Stomach (tissue), 9 donors: ENCODE data around the gene DOCK2. TPM values are rescaled to one million over a fixed set of nuclear protein-coding genes. Genes with fewer than 3 reads are reported as not detected.

ENCODE experiments used
- DNase-seq, 2 donors: peaks; one replicate each; pipeline versions ENCODE4 v3.0.0 to v3.0.0-alpha.2; 2013 to 2019
- H3K27ac ChIP-seq, 5 donors: fragments of 200-600 bp in 4 of 5; sonication (generic) in 4 of 5; one replicate each; pipeline ENCODE4 v1.5.1; 2013 to 2019; ENCODE audit warnings: mild to moderate bottlenecking in 1 of 5, moderate library complexity in 1 of 5
- H3K27me3 ChIP-seq, 3 donors: fragments of 200-600 bp; sonication (generic); one replicate each; pipeline ENCODE4 v1.5.1; 2017 to 2019; ENCODE audit warnings: mixed run types in 1 of 3
- H3K36me3 ChIP-seq, 4 donors: fragments of 200-600 bp; sonication (generic); 1 replicate in 3 of 4; 2 replicates in 1 of 4; pipeline ENCODE4 v1.5.1; 2016 to 2019
- H3K4me1 ChIP-seq, 4 donors: fragments of 200-600 bp; sonication (generic); one replicate each; pipeline ENCODE4 v1.5.1; 2016 to 2019
- H3K4me3 ChIP-seq, 4 donors: fragments of 200-600 bp; sonication (generic) in 3 of 4; one replicate each; pipeline ENCODE4 v1.5.1; 2016 to 2019; ENCODE audit warnings: mild to moderate bottlenecking in 1 of 4
- H3K9me3 ChIP-seq, 4 donors: fragments of 200-600 bp; sonication (generic); one replicate each; pipeline ENCODE4 v1.5.1; 2016 to 2019
- EP300 ChIP-seq: sonication (generic); formaldehyde crosslinking; IDR thresholded peaks from one replicate; pipeline ENCODE4 v1.6.1; 2017; ENCODE audit warnings: antibody characterized with exemption
- POLR2A ChIP-seq, 4 donors: fragments of 450-650 bp; IDR thresholded peaks; one replicate each; pipeline ENCODE4 v1.6.1; 2016; ENCODE audit warnings: antibody characterized with exemption in 4 of 4, control low read depth in 2 of 4, mild to moderate bottlenecking in 1 of 4, moderate library complexity in 1 of 4
- POLR2AphosphoS5 ChIP-seq, 3 donors: sonication (generic); formaldehyde crosslinking; IDR thresholded peaks; one replicate each; pipeline ENCODE4 v1.6.1; 2016; ENCODE audit warnings: antibody characterized with exemption in 3 of 3
- WGBS, 5 donors: extraction: QIAGEN DNeasy Blood & Tissue Kit in 3 of 5; methylation state at CpG; one replicate each; pipeline versions ENCODE4 v1.1.5 to v1.1.7; 2013 to 2018; 5-methylcytosine and 5-hydroxymethylcytosine counted together
- intact Hi-C: fragments of 100-400 bp; cut with DNase I; formaldehyde crosslinking; loops from one replicate; pipeline ENCODE4 v1.15.1; 2023; ENCODE audit warnings: low total_unique reads
- polyA plus RNA-seq, 3 donors: library from polyadenylated mRNA; stranded (reverse); fragments of 200-250 nt; gene quantifications; one replicate each; pipeline ENCODE4 v1.2.3, GENCODE V29; 2013
- total RNA-seq, 5 donors: library from RNA; depleted of rRNA; stranded (reverse); fragments of >200 nt; gene quantifications; one replicate each; pipeline versions ENCODE4 v1.1.0 to v1.2.3, GENCODE V29; 2014 to 2016
- TF ChIP-seq, protein P1 (sequence below), 7 experiments: fragments of 450-650 bp in 4 of 7; fragments of 200-600 bp in 3 of 7; sonication (generic) in 3 of 7; IDR thresholded peaks; one replicate each; pipeline ENCODE4 v1.5.1; 2016 to 2019; ENCODE audit warnings: antibody characterized with exemption in 7 of 7, control low read depth in 2 of 7, mild to moderate bottlenecking in 1 of 7
- donor health status: healthy with polysubstance abuse.
- donor health status: Bipolar disorder and iron deficiency.
- donor health status: healthy.

The DOCK2 gene
- total and polyA plus RNA-seq, 8 donors, result 2.1 to 50.2 (median 8.5) TPM

DNA sequence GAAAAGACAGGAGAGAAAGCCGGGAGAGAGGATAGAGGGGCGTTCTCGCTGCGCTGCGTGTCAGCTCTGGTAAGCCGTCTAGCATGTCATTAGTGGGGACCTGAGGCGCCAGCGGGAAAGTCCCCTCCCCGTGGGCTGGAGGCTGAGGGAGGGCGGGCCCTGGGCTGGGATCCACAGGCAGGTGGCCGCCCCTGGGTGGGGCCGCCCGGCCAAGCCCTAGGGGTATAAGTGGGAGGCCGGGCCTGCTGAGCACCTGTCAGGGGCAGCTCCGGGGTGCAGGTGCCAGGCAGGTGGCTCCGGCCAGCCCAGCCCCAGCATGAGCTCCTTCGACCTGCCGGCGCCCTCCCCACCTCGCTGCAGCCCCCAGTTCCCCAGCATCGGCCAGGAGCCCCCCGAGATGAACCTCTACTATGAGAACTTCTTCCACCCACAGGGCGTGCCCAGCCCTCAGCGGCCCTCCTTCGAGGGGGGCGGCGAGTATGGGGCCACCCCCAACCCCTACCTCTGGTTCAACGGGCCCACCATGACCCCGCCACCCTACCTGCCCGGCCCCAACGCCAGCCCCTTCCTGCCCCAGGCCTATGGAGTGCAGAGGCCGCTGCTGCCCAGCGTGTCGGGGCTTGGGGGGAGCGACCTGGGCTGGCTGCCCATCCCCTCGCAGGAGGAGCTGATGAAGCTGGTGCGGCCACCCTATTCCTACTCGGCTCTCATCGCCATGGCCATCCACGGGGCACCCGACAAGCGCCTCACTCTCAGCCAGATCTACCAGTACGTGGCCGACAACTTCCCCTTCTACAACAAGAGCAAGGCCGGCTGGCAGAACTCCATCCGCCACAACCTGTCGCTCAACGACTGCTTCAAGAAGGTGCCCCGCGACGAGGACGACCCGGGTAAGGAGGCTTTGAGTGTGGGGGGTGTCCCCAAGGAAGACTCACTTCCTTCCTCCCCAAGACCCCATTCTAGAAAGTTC, 468.9 kb downstream of the DOCK2 start, which contains the start of gene FOXI1:
Gene FOXI1, plus strand, starts transcription at position 256 of the 970 bp plus-strand sequence. Its CDS starts 61 bp downstream, at position 317.
- Histone ChIP-seq H3K4me3 (no peak within 1 kb of the TSS), H3K4me1 (no peaks in the 10 kb centered on the region), H3K27me3 (peaks cover 0 to 11% (median 0%) of the 10 kb centered on the region in 3 donors), H3K9me3 (no peaks in the 10 kb centered on the region), H3K27ac (no peak within 1 kb of the TSS), H3K36me3 (no peaks in the 10 kb centered on the region)
- TF ChIP-seq, protein P1, sequence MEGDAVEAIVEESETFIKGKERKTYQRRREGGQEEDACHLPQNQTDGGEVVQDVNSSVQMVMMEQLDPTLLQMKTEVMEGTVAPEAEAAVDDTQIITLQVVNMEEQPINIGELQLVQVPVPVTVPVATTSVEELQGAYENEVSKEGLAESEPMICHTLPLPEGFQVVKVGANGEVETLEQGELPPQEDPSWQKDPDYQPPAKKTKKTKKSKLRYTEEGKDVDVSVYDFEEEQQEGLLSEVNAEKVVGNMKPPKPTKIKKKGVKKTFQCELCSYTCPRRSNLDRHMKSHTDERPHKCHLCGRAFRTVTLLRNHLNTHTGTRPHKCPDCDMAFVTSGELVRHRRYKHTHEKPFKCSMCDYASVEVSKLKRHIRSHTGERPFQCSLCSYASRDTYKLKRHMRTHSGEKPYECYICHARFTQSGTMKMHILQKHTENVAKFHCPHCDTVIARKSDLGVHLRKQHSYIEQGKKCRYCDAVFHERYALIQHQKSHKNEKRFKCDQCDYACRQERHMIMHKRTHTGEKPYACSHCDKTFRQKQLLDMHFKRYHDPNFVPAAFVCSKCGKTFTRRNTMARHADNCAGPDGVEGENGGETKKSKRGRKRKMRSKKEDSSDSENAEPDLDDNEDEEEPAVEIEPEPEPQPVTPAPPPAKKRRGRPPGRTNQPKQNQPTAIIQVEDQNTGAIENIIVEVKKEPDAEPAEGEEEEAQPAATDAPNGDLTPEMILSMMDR (IDR thresholded peaks at IDR 0.05), result no peak
- TF ChIP-seq POLR2A (IDR thresholded peaks at IDR 0.05) (no peak), POLR2AphosphoS5 (IDR thresholded peaks at IDR 0.05) (no peak), EP300 (no peak)
- WGBS, 5 donors, result 67 to 79% (median 74%) methylated on average over 40 to 53 of the region's 53 CpGs
- DNase-seq, result no peak
- intact Hi-C loops, result no loop called here

DNA sequence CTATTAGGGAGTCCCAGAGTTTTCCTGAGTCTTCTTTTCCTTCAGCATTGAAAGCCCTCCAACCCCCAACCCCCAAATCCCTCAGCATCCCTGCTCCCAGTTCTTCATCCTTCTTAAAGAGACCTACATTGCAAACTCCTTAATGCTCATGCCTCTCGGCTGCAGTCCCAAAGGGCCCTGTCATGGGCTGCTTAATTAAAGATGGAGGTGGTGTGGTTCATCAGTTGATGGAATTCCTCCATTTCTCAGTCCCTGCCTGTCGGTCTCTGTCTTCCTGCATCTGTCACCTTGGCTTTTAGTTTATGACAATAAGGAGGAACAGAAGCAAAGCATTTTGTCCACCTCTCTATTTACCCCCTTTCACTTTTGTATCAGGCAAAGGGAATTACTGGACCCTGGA, 470.6 kb downstream of the DOCK2 start:
- WGBS, 5 donors, result 75 to 95% (median 82%) methylated on average over 2 of the region's 2 CpGs
- TF ChIP-seq POLR2A (IDR thresholded peaks at IDR 0.05), result no peak
- TF ChIP-seq, protein P1 (IDR thresholded peaks at IDR 0.05), result no peak
- TF ChIP-seq POLR2AphosphoS5 (IDR thresholded peaks at IDR 0.05), result no peak
- no peak for TF ChIP-seq EP300
- DNase-seq, result no peak
- Histone ChIP-seq H3K4me1 (no peaks in the 10 kb centered on the region), H3K9me3 (no peaks in the 10 kb centered on the region), H3K4me3 (no peak overlapping the region), H3K36me3 (no peaks in the 10 kb centered on the region), H3K27ac (no peak overlapping the region), H3K27me3 (peaks cover 0 to 16% (median 0%) of the 10 kb centered on the region in 3 donors)
- intact Hi-C loops, result no loop called here

DNA sequence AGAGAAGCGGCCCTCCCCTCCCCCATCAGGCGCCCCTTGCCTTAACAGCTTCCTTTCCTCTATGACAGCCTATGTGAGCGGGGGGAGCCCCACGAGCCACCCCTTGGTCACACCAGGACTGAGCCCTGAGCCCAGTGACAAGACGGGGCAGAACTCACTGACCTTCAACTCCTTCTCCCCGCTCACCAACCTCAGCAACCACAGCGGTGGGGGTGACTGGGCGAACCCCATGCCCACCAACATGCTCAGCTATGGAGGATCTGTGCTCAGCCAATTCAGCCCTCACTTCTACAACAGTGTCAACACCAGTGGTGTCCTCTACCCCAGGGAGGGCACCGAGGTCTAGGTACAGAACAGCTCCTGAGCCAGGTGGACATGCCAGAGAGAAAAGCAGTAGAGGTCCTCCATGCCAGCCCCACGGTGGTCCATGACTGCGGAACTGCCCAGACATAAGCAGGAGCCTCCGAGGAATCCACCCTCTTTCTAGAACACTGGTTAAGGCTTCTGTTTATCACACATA, 471.3 kb downstream of the DOCK2 start:
- intact Hi-C loops, result no loop called here
- no peak for DNase-seq
- Histone ChIP-seq H3K27me3 (peaks cover 0 to 16% (median 0%) of the 10 kb centered on the region in 3 donors), H3K27ac (no peak overlapping the region), H3K9me3 (no peaks in the 10 kb centered on the region), H3K4me3 (no peak overlapping the region), H3K4me1 (no peaks in the 10 kb centered on the region), H3K36me3 (no peaks in the 10 kb centered on the region)
- 80 to 92% (median 85%) methylated on average over 10 to 12 of the region's 12 CpGs for WGBS, 5 donors
- TF ChIP-seq POLR2A (IDR thresholded peaks at IDR 0.05), result no peak
- no peak for TF ChIP-seq POLR2AphosphoS5 (IDR thresholded peaks at IDR 0.05)
- TF ChIP-seq, protein P1 (IDR thresholded peaks at IDR 0.05), result no peak

DNA sequence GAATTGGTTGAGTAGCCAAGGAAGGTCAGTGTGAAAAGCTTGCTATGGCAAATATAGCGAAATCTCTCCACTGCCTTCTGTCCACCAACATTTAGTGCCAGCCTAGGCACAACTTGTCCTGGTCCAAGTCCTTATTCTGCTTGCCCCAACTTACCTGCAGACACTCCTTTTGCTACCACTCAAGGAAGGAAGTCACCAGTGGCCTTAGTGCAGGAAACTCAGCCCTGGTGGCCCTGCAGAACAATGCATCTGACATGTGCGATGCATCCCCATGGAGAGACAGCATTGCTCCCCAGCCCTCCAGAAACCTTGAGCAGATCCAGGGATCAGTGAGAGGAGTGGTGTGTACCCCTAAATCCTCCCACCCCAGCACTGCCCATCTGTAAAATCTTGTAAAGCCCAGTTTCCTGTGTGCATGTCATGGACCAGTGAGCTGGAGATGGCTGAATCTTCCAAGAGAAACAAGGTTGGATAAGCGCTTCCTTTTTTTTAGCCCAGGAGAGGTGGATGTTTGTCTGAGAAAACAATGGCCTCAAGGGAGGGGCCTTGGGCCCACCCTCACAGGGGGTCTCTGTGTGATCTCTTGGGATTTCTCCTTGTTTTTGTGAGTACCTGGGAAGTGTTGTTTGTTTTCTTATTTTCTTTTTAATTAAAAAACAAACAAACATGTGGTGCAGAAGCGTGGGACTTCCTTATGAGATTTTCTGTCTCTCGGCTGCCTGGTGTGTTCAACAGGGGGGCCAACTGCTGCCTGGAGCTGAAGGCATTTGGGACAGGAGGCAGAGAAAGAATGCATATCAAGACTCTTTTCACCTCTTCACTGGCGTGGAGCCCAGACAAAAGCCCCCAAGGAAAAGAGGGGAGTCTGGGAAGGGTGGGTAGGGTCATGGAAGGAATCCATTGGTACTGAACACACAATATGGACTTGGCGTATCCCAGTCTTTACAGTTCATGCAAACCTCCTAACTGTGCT, 472.3 kb downstream of the DOCK2 start:
- Histone ChIP-seq H3K9me3 (no peaks in the 10 kb centered on the region), H3K4me1 (no peaks in the 10 kb centered on the region), H3K36me3 (no peaks in the 10 kb centered on the region), H3K27ac (no peak overlapping the region), H3K27me3 (peaks cover 0 to 16% (median 0%) of the 10 kb centered on the region in 3 donors), H3K4me3 (no peak overlapping the region)
- TF ChIP-seq POLR2AphosphoS5 (IDR thresholded peaks at IDR 0.05) (no peak), EP300 (no peak), POLR2A (IDR thresholded peaks at IDR 0.05) (no peak)
- TF ChIP-seq, protein P1 (IDR thresholded peaks at IDR 0.05), result no peak
- intact Hi-C loops, result no loop called here
- no peak for DNase-seq
- 69 to 82% (median 79%) methylated on average over 7 of the region's 7 CpGs for WGBS, 5 donors
